B cell (primary cell): Measurements from ENCODE around the gene NEUROD4. TPM values are rescaled to one million over a fixed set of nuclear protein-coding genes. Genes with fewer than 3 reads are reported as not detected.

ENCODE experiments used
- ATAC-seq: fragments of 200-7000 bp; cut with Tn5 transposase; one replicate; pipeline ENCODE4 v1.10.0; 2021; ENCODE audit warnings: low read depth, mild to moderate bottlenecking, moderate number of reproducible peaks, moderate library complexity
- CTCF ChIA-PET: fragments of 350-600 bp; sonication (Branson Sonifier 250); formaldehyde crosslinking; loops from one replicate; lab custom pipeline; 2021; ENCODE audit warnings: antibody characterized with exemption, inconsistent platforms; lab: Charles Lee
- POLR2A ChIA-PET: fragments of 350-600 bp; sonication (Branson Sonifier 250); formaldehyde crosslinking; loops from one replicate; lab custom pipeline; 2021; ENCODE audit warnings: antibody characterized with exemption; lab: Charles Lee
- DNase-seq: peaks from one replicate; pipeline ENCODE4 v3.0.0; 2013
- H2AFZ ChIP-seq: 2 replicates; pipeline ENCODE4 v1.6.1; 2012; ENCODE audit warnings: mild to moderate bottlenecking, low read depth, low read length; ENCODE audit not compliant: insufficient read depth, poor library complexity, severe bottlenecking
- H3K27ac ChIP-seq, 2 donors: 1 replicate in 1 of 2; 2 replicates in 1 of 2; pipeline ENCODE4 v1.5.1; 2012 to 2013; ENCODE audit warnings: low read length in 2 of 2, mild to moderate bottlenecking in 2 of 2, moderate library complexity in 1 of 2
- H3K27me3 ChIP-seq, 4 experiments: fragments of 200-600 bp in 1 of 4; sonication (generic) in 1 of 4; replicated peaks in 1 of 4; 1 replicate in 2 of 4; 2 replicates in 2 of 4; pipeline versions ENCODE4 v1.6.1 to v1.7.0; 2013 to 2016; ENCODE audit warnings: low read length in 3 of 4, mild to moderate bottlenecking in 2 of 4, mixed read lengths in 1 of 4, moderate library complexity in 1 of 4; ENCODE audit not compliant: insufficient read depth in 4 of 4, control insufficient read depth in 3 of 4; ENCODE audit errors: control extremely low read depth in 1 of 4
- H3K36me3 ChIP-seq, 2 experiments: replicated peaks in 1 of 2; 1 replicate in 1 of 2; 2 replicates in 1 of 2; pipeline versions ENCODE4 v1.6.1 to v1.7.1; 2013; ENCODE audit warnings: low read length in 1 of 2; ENCODE audit not compliant: insufficient read depth in 2 of 2, control insufficient read depth in 1 of 2; ENCODE audit errors: control extremely low read depth in 1 of 2, extremely low read depth in 1 of 2
- H3K4me1 ChIP-seq, 2 donors: fragments of 200-600 bp in 1 of 2; sonication (generic) in 1 of 2; 1 replicate in 1 of 2; 2 replicates in 1 of 2; pipeline versions ENCODE4 v1.5.1 to v1.6.1; 2013 to 2017; ENCODE audit warnings: low read length in 2 of 2; ENCODE audit not compliant: control insufficient read depth in 2 of 2, insufficient read depth in 2 of 2
- H3K4me2 ChIP-seq: replicated peaks from 2 replicates; pipeline ENCODE3; 2012; ENCODE audit warnings: mild to moderate bottlenecking, low read depth, low read length; ENCODE audit not compliant: poor library complexity, severe bottlenecking
- H3K4me3 ChIP-seq, 5 experiments: fragments of 200-600 bp in 1 of 5; sonication (generic) in 1 of 5; 1 replicate in 3 of 5; 2 replicates in 2 of 5; pipeline versions ENCODE4 v1.5.1 to v1.7.0; 2011 to 2016; ENCODE audit warnings: low read length in 4 of 5, mild to moderate bottlenecking in 4 of 5, low read depth in 2 of 5, control low read depth in 1 of 5, moderate library complexity in 1 of 5; ENCODE audit not compliant: insufficient read depth in 1 of 5; ENCODE audit errors: control extremely low read depth in 1 of 5, extremely low read depth in 1 of 5
- H3K79me2 ChIP-seq: fragments of 200-600 bp; sonication (generic); one replicate; pipeline ENCODE4 v1.6.0; 2016; ENCODE audit warnings: low read length; ENCODE audit not compliant: control insufficient read depth, insufficient read depth
- H3K9ac ChIP-seq: fragments of 200-600 bp; sonication (generic); 2 replicates; pipeline ENCODE4 v1.6.1; 2017; ENCODE audit warnings: mild to moderate bottlenecking, low read length, moderate library complexity
- H3K9me3 ChIP-seq, 3 donors: one replicate each; pipeline versions ENCODE4 v1.6.1 to v1.7.1; 2013; ENCODE audit warnings: low read length in 2 of 3; ENCODE audit not compliant: control insufficient read depth in 2 of 3, insufficient read depth in 1 of 3; ENCODE audit errors: control extremely low read depth in 1 of 3
- H4K20me1 ChIP-seq: 2 replicates; pipeline ENCODE4 v1.6.0; 2012; ENCODE audit warnings: mild to moderate bottlenecking, low read length; ENCODE audit not compliant: insufficient read depth, control insufficient read depth, poor library complexity, severe bottlenecking
- H3K27ac Mint-ChIP-seq: one replicate; pipeline ENCODE4 v1.8.0; 2021; ENCODE audit warnings: mixed read lengths
- H3K27me3 Mint-ChIP-seq: one replicate; pipeline ENCODE4 v1.8.0; 2021; ENCODE audit warnings: mixed read lengths
- H3K4me1 Mint-ChIP-seq: one replicate; pipeline ENCODE4 v1.8.0; 2021; ENCODE audit warnings: mixed read lengths
- H3K4me3 Mint-ChIP-seq: one replicate; pipeline ENCODE4 v1.8.0; 2021; ENCODE audit warnings: mixed read lengths
- H3K9me3 Mint-ChIP-seq: one replicate; pipeline ENCODE4 v1.8.0; 2022; ENCODE audit warnings: mixed read lengths; ENCODE audit not compliant: insufficient read depth
- EZH2 ChIP-seq: IDR thresholded peaks from 2 replicates; pipeline ENCODE4 v1.6.1; 2012; ENCODE audit warnings: borderline replicate concordance, low read depth, mild to moderate bottlenecking, moderate library complexity, low read length; ENCODE audit not compliant: insufficient read depth, poor library complexity, severe bottlenecking
- WGBS: methylation state at CpG from one replicate; pipeline ENCODE4 v1.1.5; 2013; ENCODE audit warnings: missing lambda C conversion rate; ENCODE audit not compliant: insufficient coverage; 5-methylcytosine and 5-hydroxymethylcytosine counted together
- intact Hi-C: fragments of 100-400 bp; cut with micrococcal nuclease; formaldehyde crosslinking; loops from one replicate; pipeline ENCODE4 v1.10.0; 2022
- polyA plus RNA-seq: library from polyadenylated mRNA; depleted of rRNA; stranded (reverse); fragments of >200 nt; gene quantifications from 2 replicates; pipeline ENCODE4 v1.2.3, GENCODE V29; 2012
- total RNA-seq, 2 donors: library from RNA; stranded (reverse); fragments of 120-200 nt in 1 of 2; gene quantifications; 1 replicate in 1 of 2; 2 replicates in 1 of 2; pipeline versions ENCODE4 v1.2.3 to v1.2.4, GENCODE V29; 2013 to 2022
- TF ChIP-seq, protein P1 (sequence below): fragments of 200-600 bp; IDR thresholded peaks from one replicate; pipeline ENCODE4 v1.8.0; 2022; ENCODE audit warnings: antibody characterized with exemption, mild to moderate bottlenecking

NEUROD4 gene
- total and polyA plus RNA-seq, 2 donors (not counting 1 experiment from before 2014, with no cell fraction given) = not detected

DNA sequence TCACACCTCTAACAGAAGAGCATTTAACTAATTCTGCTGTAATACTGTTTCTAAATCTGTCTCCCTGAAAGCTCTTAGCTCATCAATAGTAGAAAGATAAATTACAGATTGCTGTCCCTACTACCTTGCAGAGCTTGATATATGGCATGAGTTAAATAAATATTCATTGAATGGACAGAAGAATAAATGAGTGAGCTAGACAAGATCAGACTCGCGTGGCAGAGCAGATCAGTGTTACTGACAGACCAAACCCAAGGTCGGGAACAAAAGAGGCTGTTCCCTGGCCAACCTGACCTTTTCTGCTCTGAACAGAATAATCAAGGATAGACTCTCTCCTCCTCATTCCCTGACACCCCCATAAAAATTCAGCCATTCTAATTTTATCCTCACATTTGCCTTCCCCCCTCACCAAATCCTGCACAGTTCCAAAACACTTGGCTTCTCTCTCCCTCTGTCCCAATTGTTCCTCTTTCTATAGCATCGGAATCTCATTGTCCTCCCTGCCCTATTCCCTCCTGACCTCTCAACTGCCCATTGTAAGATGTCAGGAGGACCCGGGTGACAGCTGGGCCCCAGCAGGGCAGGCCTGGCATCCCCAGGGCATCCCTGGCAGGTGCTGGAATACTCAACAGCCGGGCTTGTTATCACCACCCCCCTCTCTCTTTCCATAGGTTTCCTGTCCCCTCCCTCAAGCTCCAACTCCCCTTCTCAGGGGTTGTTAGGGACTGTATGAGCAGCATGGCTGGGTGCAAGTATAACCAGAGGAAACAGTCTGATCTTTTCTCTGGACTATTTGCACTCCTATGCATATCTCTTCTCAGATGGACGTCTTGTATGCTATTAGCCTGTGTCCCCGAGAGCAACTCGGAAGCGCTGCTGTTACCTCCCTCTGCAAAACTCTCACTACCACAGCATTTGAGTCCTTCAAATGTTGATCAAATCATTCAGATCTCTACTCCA, 19.9 kb downstream of the NEUROD4 start:
- no peaks in the 10 kb centered on the region for H4K20me1 ChIP-seq
- peaks cover 34% of the 10 kb centered on the region for H3K4me1 Mint-ChIP-seq
- peaks cover 0 to 1% (median 0%) of the 10 kb centered on the region in 3 donors for H3K9me3 ChIP-seq
- CTCF ChIA-PET = interaction anchor here (1.0 to 1.3 kb wide), 2 partner anchors 28 to 33 kb away, joined by 3 to 4 read pairs; no protein-coding TSS in a partner anchor
- no peak overlapping the region for H2AFZ ChIP-seq
- TF ChIP-seq, protein P1, sequence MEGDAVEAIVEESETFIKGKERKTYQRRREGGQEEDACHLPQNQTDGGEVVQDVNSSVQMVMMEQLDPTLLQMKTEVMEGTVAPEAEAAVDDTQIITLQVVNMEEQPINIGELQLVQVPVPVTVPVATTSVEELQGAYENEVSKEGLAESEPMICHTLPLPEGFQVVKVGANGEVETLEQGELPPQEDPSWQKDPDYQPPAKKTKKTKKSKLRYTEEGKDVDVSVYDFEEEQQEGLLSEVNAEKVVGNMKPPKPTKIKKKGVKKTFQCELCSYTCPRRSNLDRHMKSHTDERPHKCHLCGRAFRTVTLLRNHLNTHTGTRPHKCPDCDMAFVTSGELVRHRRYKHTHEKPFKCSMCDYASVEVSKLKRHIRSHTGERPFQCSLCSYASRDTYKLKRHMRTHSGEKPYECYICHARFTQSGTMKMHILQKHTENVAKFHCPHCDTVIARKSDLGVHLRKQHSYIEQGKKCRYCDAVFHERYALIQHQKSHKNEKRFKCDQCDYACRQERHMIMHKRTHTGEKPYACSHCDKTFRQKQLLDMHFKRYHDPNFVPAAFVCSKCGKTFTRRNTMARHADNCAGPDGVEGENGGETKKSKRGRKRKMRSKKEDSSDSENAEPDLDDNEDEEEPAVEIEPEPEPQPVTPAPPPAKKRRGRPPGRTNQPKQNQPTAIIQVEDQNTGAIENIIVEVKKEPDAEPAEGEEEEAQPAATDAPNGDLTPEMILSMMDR = no peak
- TF ChIP-seq EZH2 = no peak
- H3K4me3 Mint-ChIP-seq = no peak overlapping the region
- no peak overlapping the region for H3K4me3 ChIP-seq
- H3K27ac Mint-ChIP-seq = no peak overlapping the region
- H3K4me2 ChIP-seq = no peak overlapping the region
- WGBS = 97% methylated on average over 9 of the region's 10 CpGs
- intact Hi-C loops = no loop called here
- no peaks in the 10 kb centered on the region for H3K27me3 ChIP-seq
- H3K9ac ChIP-seq = no peak overlapping the region
- peaks cover 24 to 30% of the 10 kb centered on the region in 2 donors for H3K4me1 ChIP-seq
- DNase-seq (no peak), ATAC-seq (no peak)
- no peaks in the 10 kb centered on the region for H3K79me2 ChIP-seq
- no peaks in the 10 kb centered on the region for H3K9me3 Mint-ChIP-seq
- POLR2A ChIA-PET = no interaction called here
- H3K27me3 Mint-ChIP-seq = peaks cover 12% of the 10 kb centered on the region
- no peaks in the 10 kb centered on the region for H3K36me3 ChIP-seq
- no peak overlapping the region for H3K27ac ChIP-seq
